Ovary (tissue), 9 donors: ENCODE results near the gene CRAMP1. TPM values are rescaled to one million over a fixed set of nuclear protein-coding genes. Genes with fewer than 3 reads are reported as not detected.

Experiments
- DNase-seq, 5 donors: peaks; one replicate each; pipeline ENCODE4 v3.0.0-alpha.2; 2019 to 2020
- H3K27ac ChIP-seq, 2 donors: fragments of 200-600 bp; one replicate each; pipeline versions ENCODE4 v1.5.1 to v1.8.0; 2019 to 2022
- H3K27me3 ChIP-seq: fragments of 200-600 bp; one replicate; pipeline ENCODE4 v1.8.0; 2022
- H3K36me3 ChIP-seq: fragments of 200-600 bp; sonication (generic); one replicate; pipeline ENCODE4 v1.5.1; 2019
- H3K4me1 ChIP-seq: one replicate; pipeline ENCODE4 v1.8.1; 2013; ENCODE audit warnings: mild to moderate bottlenecking, moderate library complexity; ENCODE audit not compliant: insufficient read depth
- H3K4me3 ChIP-seq: fragments of 200-600 bp; sonication (generic); one replicate; pipeline ENCODE4 v1.5.1; 2017
- H3K9me3 ChIP-seq, 2 donors: fragments of 200-600 bp in 1 of 2; sonication (generic) in 1 of 2; one replicate each; pipeline versions ENCODE4 v1.5.1 to v1.8.1; 2013 to 2019; ENCODE audit warnings: mild to moderate bottlenecking in 1 of 2, moderate library complexity in 1 of 2
- CTCF ChIP-seq, 3 donors: fragments of 450-650 bp in 2 of 3; fragments of 200-600 bp in 1 of 3; IDR thresholded peaks; one replicate each; pipeline versions ENCODE4 v1.5.1 to v1.8.0; 2016 to 2022; ENCODE audit warnings: antibody characterized with exemption in 3 of 3, mild to moderate bottlenecking in 1 of 3
- EP300 ChIP-seq: sonication (generic); formaldehyde crosslinking; IDR thresholded peaks from one replicate; pipeline ENCODE4 v1.6.1; 2017; ENCODE audit warnings: antibody characterized with exemption
- POLR2A ChIP-seq: fragments of 450-650 bp; IDR thresholded peaks from one replicate; pipeline ENCODE4 v1.6.1; 2017; ENCODE audit warnings: antibody characterized with exemption, mild to moderate bottlenecking, moderate library complexity
- WGBS, 3 donors: extraction: QIAGEN DNeasy Blood & Tissue Kit in 1 of 3; methylation state at CpG; one replicate each; pipeline versions ENCODE4 v1.1.5 to v1.1.7; 2013 to 2017; 5-methylcytosine and 5-hydroxymethylcytosine counted together
- intact Hi-C, 4 donors: fragments of 100-400 bp; cut with DNase I; formaldehyde crosslinking; loops; one replicate each; pipeline versions ENCODE4 v1.11.0 to v1.15.1; 2022 to 2023
- polyA plus RNA-seq, 2 donors: library from polyadenylated mRNA; stranded (reverse); fragments of 200-250 nt in 1 of 2; fragments of 350-450 nt in 1 of 2; fragmentation: Illumina TruSeq in 1 of 2; extraction: RNeasy Lipid Tissue Mini Kit (QIAGEN cat#74804) in 1 of 2; gene quantifications; one replicate each; pipeline ENCODE4 v1.2.3, GENCODE V29; 2013 to 2014
- total RNA-seq, 7 donors: library from RNA; depleted of rRNA in 2 of 7; stranded (reverse); fragments of >200 nt in 2 of 7; fragmentation: NEBNext Ultra II Directional in 3 of 7; extraction: Animal tissue kit (Norgen Biotek cat#: 25700) in 3 of 7; gene quantifications; one replicate each; pipeline versions ENCODE4 v1.1.0 to v1.2.4, GENCODE V29; 2016 to 2023
- donor health status: DM: no; HTN: no; CAD: no; lungs with moderate emphysema.
- donor health status: DM: no; HTN: no; CAD: no.
- donor health status: Bipolar disorder and iron deficiency.
- donor health status: DM: yes; HTN: yes; CAD: no.
- donor health status: DM: no; HTN: no; CAD: no.
- donor health status: DM: yes; HTN: yes; CAD: no.

The CRAMP1 gene
- total and polyA plus RNA-seq, 9 donors = 6.9 to 21.0 (median 17.4) TPM

- 1 to 4% (median 1%) methylated on average over 40 to 60 of the region's 60 CpGs for WGBS, 3 donors
- DNase-seq = no peak
- intact Hi-C loops = loop anchor here in 2 of 4 donors (5.0 to 10.0 kb wide), 2 partner anchors 94 to 96 kb away; partner anchors contain the start of gene MAPK8IP3 (in 2 of the 2)
- Histone ChIP-seq H3K27ac (peak overlapping the region; percentile 46 to 67), H3K4me1 (peaks cover 16% of the 10 kb centered on the region), H3K9me3 (no peaks in the 10 kb centered on the region), H3K4me3 (peak overlapping the region; percentile 57), H3K27me3 (no peaks in the 10 kb centered on the region), H3K36me3 (no peaks in the 10 kb centered on the region)
- TF ChIP-seq CTCF (IDR thresholded peaks at IDR 0.05) (no peak), EP300 (no peak), POLR2A (no peak)
Measured at GRCh38 chr16:1610899-1611632, 1.1 kb upstream of the CRAMP1 start.

GRCh38 chr16:1613211-1613622 lies 1.1 kb downstream of the CRAMP1 start:
- Histone ChIP-seq H3K27me3 (no peaks in the 10 kb centered on the region), H3K36me3 (no peaks in the 10 kb centered on the region), H3K4me1 (peaks cover 20% of the 10 kb centered on the region), H3K27ac (no peak overlapping the region), H3K9me3 (no peaks in the 10 kb centered on the region), H3K4me3 (peak overlapping the region; percentile 78)
- TF ChIP-seq EP300 = no peak
- TF ChIP-seq POLR2A = no peak
- TF ChIP-seq CTCF (IDR thresholded peaks at IDR 0.05) = no peak
- WGBS, 3 donors = 2 to 4% (median 3%) methylated on average over 20 of the region's 20 CpGs
- intact Hi-C loops = loop anchor here in 2 of 4 donors (5.0 to 10.0 kb wide), 2 partner anchors 92 to 94 kb away; partner anchors contain the start of gene MAPK8IP3 (in 2 of the 2)
- no peak for DNase-seq

- intact Hi-C loops = loop anchor here in 2 of 4 donors (5.0 to 10.0 kb wide), 2 partner anchors 91 to 93 kb away; partner anchors contain the start of gene MAPK8IP3 (in 2 of the 2)
- no peak overlapping the region for H3K27ac ChIP-seq
- TF ChIP-seq EP300 (no peak), CTCF (IDR thresholded peaks at IDR 0.05) (no peak), POLR2A (no peak)
- peaks cover 20% of the 10 kb centered on the region for H3K4me1 ChIP-seq
- WGBS, 3 donors = 1 to 2% (median 1%) methylated on average over 17 to 72 of the region's 72 CpGs
- H3K9me3 ChIP-seq = no peaks in the 10 kb centered on the region
- peak in 3 of 5 donors; percentile 34 to 57 (median 45) for DNase-seq
- H3K36me3 ChIP-seq = no peaks in the 10 kb centered on the region
- no peaks in the 10 kb centered on the region for H3K27me3 ChIP-seq
- peak overlapping the region; percentile 78 for H3K4me3 ChIP-seq
Measured at GRCh38 chr16:1613728-1614455, 1.7 kb downstream of the CRAMP1 start.

GRCh38 chr16:1614456-1615102 lies 2.4 kb downstream of the CRAMP1 start:
- no peak for TF ChIP-seq POLR2A
- TF ChIP-seq EP300 = no peak
- no peak for TF ChIP-seq CTCF (IDR thresholded peaks at IDR 0.05)
- WGBS, 3 donors = 0 to 2% (median 1%) methylated on average over 32 to 80 of the region's 80 CpGs
- no peaks in the 10 kb centered on the region for H3K36me3 ChIP-seq
- H3K9me3 ChIP-seq = no peaks in the 10 kb centered on the region
- peak overlapping the region; percentile 60 to 61 for H3K27ac ChIP-seq
- DNase-seq = peak in 4 of 5 donors; percentile 27 to 61 (median 43)
- peaks cover 20% of the 10 kb centered on the region for H3K4me1 ChIP-seq
- intact Hi-C loops = loop anchor here in 2 of 4 donors (5.0 to 10.0 kb wide), 2 partner anchors 90 to 93 kb away; partner anchors contain the start of gene MAPK8IP3 (in 2 of the 2)
- H3K27me3 ChIP-seq = no peaks in the 10 kb centered on the region
- H3K4me3 ChIP-seq = peak overlapping the region; percentile 78
